AG10803 (cell line): ENCODE measurements around the gene CETP.
"Not testable (repeated sequence)": the region's sequence is repeated elsewhere in the genome, so short reads cannot be mapped to it uniquely, and the experiment has no call there.

Experiments used
- DNase-seq: peaks from one replicate; pipeline ENCODE4 v3.0.0; 2010; ENCODE audit warnings: low read depth
- H3K4me3 ChIP-seq: 2 replicates; pipeline ENCODE4 v1.5.1; 2011; ENCODE audit warnings: mild to moderate bottlenecking, low read length, control low read depth
- CTCF ChIP-seq: conservative IDR thresholded peaks from 2 replicates; pipeline ENCODE4 v1.5.1; 2011; ENCODE audit warnings: mild to moderate bottlenecking, low read length, control low read depth, inconsistent platforms

Gene CETP

DNA sequence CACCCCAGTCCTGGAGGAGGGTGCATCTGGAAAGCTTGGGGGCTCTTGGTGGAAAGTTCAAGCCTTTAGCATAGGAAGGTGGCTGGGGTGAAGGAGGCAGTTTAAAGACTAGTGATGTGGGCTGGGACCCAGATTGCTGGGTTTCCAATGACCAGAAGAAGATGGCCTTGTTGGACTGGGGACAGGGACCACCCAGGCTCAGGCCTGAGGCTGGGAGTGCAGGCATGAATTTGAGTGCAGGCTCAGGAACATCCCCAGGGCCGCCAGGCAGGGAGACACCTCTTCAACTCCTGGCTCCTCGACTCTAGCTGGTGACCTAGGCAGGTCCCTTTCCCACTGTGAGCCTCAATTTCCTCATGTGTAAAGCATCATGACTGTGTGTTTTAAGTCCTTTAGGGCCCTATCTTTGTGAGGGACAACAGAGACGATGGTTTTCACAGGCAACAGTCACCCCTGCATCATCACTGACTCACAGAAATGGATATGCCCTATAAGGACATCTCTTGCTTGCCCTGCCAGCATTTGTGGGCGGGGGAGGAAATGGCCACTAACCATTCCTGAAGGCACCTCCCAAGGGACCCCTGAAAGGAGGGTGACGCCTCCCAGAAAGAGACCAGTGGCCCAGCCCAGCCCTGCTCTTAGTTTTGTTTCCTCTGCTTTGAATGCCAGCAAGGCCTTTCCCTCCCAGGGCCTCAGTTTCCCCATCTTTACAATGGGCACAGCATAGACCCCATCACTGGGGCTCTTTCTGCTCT, 38.7 kb downstream of the CETP start:
- DNase-seq = peak; percentile 88
- no peak for TF ChIP-seq CTCF
- no peak overlapping the region for H3K4me3 ChIP-seq

DNA sequence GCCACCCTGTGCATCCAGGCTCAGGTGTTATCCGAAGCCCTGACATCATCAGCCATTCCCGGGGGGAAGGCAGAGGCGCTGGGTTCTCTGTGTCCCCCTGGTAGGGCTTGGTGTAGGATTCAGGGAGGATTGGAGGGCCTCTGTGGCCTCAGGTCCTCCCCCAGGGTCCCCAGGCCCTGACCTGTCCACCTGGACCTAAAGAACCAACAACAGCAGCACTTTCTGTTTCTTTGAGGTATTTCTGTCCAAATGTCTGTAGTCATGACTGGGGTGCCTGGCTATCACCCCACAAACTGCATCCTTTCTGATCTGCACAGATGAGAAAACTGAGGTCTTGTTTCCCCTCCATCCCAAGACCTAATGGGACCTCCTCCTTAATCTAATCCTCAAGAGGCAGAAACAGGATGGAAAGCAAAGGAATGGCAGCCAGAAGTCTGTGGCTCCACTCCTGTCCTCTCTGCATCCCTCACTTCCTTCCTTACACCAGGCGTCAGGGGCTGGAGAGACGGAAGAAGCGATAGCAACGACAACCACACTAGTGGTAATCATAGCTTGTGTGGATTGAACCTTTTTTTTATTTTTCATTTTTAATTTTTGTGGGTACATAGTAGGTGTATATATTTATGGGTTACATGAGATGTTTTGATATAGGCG, 39.4 kb downstream of the CETP start:
- TF ChIP-seq CTCF = no peak
- no peak for DNase-seq
- no peak overlapping the region for H3K4me3 ChIP-seq

- no peak for TF ChIP-seq CTCF
- no peak for DNase-seq
- no peak overlapping the region for H3K4me3 ChIP-seq
Observed at GRCh38 chr16:57003439-57004386, 42.0 kb downstream of the CETP start.

DNA sequence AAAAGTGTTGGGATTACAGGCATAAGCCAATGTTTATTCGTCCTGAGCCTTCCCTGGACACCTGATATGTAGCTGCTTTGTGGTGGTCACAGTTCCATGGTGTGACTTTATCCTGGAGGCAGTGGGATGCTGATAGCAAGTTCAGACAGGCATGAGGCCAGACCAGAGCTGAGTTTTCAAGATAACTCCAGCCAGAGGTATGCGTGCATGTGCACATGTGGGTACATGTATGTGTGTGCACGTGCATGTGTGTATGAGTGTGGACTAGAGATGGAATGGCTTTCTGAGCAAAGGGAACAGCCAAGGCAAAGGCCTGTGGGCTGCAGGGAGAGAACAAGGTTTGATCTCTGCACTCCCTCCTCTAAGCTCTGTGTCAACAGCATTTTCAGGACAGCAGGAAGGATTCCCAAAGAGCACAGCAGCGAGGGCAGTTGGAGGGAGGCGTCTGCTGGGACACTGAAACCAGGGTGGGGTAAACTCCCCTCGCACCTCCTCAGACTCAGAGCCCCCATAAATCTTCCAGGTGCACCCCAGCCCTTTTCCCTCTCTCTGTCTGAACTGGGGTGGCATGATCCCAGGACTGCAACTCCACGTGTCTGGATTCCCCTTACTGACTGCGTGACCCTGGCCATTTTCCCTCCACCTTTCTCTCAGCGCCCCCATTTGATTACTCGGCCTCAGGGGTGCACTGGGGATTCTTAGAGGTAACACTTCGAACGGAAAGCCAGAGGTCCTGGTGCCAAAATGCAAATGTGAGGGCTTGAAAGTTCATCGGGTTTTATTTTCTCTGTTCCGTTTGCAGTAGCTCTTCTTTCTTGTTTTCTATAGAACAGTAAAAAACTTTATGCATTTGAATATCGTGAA, 42.9 kb downstream of the CETP start:
- no peak for DNase-seq
- no peak for TF ChIP-seq CTCF
- no peak overlapping the region for H3K4me3 ChIP-seq

GRCh38 chr16:57005597-57005996, 43.8 kb downstream of the CETP start:
- not testable (repeated sequence) for H3K4me3 ChIP-seq, DNase-seq

- no peak for DNase-seq
- no peak for TF ChIP-seq CTCF
- H3K4me3 ChIP-seq = no peak overlapping the region
Observed at GRCh38 chr16:57007050-57007449, 45.3 kb downstream of the CETP start.
